Stimulated activated CD8-positive, alpha-beta memory T cell treated with anti-CD3 and anti-CD28 coated beads, Interleukin-12 subunit alpha, Interleukin-12 subunit beta, amount 100 ng/mL, for 24 hours (primary cell): ENCODE data around the gene NTHL1.
"Not testable (repeated sequence)": the region's sequence is repeated elsewhere in the genome, so short reads cannot be mapped to it uniquely, and the experiment has no call there.

Source experiments
- DNase-seq: peaks from one replicate; pipeline ENCODE4 v3.0.0-alpha.2; 2020; ENCODE audit errors: extremely low read depth

The NTHL1 gene

DNA sequence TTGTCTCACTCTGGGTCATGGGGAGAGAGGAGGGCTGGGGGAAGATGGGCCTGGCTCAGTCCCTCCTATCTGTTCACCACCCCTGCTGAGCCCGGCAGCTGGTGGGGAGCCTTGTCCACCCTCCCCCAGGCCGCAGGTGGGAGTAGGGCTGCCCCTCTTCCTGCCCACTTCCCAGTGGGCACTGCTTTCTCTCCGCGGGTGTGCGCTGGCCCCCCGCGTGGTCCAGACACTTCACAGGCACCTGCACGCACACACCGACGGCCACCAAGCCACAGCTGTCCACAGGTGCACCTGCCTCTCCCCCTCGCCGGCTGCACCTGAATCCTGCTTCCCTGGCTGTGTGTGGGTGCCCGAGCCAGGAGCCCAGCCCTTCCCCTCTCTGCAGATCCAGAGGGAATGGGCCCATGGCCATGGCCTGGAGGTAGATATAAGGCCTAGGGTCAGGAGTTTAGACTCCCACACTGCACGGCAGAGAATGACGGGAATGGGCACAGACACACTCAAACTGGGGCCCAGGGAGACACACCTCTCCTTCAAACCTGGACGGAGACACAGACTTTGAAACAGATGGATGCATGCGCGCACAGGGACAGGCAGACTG lies 18.9 kb downstream of the NTHL1 start:
- no peak for DNase-seq

DNA sequence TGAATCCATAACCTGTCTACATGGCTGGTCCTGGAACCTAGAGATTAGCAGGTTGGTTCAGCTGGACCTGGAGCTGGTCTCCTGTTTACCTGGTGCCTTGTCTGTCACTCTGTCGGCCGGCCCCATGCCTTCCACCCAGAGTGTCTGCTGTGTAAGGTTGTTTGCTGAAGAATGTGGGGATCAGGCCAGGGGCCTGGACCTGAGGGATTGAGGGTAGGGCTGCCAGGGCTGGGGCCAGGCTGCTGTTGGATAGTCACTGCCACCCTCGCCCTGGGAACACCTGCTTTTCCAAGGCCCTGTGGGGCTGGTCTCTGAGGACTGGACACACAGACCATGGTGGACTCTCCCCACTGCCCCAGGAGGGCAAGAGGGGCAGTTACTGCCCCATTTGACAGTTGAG lies 19.5 kb downstream of the NTHL1 start:
- DNase-seq, result no peak

DNA sequence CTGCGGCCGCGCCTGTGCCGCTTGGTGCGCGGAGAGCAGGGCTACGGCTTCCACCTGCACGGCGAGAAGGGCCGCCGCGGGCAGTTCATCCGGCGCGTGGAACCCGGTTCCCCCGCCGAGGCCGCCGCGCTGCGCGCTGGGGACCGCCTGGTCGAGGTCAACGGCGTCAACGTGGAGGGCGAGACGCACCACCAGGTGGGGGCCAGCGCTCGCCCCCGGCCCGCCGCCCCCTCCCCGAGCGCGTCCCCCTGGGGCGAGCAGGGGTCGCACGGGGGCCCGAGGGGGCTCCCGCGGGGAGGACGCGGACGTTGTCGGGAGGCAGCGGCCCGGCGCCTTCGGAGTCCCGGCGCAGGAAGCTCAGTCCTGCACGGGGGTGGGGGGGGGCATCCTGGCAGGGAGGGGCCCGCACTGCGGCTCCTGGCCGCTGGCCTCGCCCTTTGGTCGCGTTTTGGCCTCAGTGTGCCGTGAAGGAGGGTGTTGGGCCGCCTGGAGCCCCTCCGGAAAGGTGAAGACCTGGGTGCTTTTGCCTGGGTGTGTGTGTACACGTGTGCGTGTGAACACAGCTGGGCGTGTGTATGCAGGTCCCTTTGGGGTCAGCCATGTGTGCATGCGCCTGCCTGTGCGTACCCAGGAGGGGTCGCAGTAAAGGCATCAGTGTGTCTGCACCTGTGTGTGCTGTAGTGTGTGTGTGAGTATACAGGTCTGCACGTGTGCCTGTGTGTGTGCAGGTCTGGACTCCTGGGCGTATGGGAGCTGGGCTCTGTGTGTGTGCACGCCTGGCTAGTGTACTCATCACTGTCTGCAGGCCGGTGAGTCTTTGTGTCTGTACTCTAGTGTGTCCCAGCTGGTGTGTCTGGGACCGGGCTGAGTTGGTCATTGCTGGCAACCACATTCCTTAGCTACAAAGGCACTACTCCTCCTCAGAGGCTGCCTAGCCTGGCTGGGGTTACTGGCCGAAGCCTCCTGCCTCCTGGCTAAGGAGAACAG lies 20.3 kb downstream of the NTHL1 start:
- DNase-seq, result no peak

DNA sequence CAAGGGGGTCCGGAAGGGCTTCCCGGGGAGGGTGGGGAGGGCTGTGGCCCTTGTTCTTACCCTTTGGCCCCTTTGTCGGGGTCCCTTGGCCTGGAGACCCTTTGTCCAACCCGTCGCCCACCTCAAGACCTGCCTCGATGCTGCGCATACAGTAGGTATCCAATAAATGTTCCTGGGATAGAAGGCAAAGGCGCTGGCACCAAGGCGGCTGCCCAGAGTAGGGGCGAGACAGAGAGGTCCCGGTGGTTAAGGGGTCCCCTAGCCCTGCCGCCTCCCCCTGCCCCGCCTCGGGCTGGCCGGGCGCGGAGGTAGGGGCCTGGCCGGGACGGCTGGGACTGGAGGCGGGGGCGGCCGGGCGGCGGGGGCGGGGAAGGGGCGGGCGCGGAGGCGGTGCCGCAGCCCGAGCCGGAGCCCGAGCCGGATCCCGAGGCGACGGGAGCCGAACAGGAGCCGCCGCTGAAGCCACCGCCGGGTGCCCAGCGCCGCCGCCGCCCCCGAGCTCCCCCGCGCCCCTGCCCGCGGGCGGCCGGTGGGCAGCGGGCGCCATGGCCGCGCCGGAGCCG lies 21.1 kb downstream of the NTHL1 start, which contains the start of gene NHERF2:
Gene NHERF2 (plus strand): TSS at position 442 of the 563 bp plus-strand sequence. CDS start 104 bp downstream, at position 546.
- no peak for DNase-seq

DNA sequence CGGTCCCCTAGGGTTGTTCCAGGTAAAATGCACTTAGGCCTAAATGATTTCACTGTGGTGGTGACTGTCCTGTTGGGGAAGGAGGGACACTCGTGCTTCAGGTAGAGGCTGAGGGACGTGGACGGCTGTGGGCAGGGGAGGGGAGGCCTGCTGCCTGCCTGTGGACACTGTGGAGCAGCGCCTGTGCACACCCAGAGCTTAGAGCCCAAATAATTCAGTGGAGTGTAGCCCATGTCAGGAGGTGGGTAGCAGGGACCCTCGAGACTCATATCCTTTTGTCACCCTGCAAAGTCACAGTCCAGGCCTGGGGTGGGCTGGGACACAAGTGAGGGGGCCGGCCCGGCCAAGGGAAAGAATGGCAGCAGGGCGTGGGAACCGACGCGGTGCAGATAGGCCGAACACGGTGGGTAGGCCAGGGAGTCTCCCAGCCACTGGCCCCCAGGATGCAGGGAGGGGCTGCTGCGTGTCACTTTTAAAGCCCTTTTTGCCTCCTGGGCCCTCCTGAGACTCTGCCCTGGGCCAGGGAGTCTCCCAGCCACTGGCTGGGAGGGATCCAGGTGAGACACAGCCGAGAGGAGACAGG lies 21.7 kb downstream of the NTHL1 start:
- no peak for DNase-seq

DNA sequence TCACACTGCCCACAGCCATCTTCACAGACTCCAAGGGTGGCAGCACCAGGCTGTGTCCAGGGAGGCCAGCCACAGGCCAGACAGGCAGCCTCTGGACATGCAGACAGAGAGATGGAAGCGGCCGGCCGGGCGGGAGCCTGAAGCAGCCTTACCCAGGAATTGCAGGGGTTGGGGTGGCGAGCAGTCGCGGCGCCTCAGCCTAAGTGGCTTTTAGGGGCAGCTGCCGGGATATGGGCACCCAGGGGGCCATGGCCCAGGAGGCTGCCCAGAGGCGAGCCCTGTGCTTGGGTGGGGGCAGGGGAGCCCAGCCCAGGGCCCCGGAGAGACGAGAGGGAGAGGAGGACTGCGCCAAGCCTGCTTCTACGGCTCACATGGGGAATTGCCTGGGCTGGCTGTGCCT lies 22.4 kb downstream of the NTHL1 start:
- no peak for DNase-seq

DNA sequence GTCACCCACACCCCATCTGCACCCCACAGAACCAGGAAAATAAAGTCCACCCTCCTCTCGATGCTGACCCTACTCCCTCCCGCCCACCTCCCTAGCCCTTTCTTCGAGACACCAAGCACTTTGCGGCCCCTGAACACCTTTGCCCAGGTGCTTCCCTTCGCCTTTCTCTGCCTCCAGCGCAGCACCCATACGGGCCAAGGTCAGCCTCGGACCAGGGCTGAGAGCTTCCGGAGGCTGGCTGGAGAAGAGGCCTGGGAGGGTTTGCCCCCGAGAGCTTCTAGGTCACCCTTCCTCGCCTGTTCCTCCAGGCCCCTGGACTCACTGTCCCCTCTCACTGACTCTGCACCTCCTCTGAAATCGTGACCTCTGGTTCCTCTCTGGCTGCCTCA lies 23.6 kb downstream of the NTHL1 start:
- DNase-seq, result no peak

DNA sequence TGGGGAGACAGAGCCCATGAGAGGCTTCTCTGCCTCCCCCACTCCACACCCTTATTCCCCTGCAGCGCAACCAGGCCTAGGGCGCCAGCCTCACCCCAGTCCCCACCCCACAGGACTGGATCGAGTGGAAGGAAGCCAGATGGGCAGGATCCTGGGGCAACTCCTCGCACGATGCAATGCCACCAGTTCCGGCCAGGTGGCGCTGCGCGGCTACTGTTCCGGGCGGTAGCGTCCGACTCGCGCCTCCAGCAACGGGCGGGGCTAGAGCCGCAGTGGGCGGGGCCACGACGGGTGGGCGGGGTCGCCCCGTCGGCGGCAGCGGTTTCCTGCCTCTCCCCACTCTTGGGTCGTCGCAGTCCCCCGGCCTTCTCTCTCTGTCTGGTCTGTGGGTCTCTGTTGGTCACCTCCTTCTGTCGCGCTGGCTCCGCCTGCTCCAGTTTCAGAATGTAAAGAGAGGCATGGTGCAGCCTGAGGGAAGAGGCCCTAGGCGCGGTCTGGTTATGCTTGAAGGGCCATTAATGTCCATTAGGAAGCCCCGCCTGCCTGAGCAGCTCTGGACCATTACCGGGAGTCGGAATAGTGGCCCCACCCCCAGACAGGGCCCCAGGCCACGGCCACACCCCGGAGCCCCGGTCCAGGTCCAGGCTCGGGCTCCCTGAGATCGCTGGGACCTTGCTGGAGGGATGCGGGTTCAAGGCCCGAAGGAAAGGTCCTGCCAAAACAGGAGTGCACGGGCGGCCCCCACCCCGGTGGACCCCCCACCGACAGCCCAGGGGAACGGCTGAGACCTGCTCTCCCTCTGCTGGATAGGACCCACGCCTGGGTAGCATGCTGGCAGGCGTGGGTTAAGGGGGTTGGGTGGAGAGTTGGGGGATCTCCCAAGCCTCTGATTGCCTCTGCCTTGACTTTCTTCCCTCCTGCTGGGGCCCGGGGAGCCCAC lies 24.3 kb downstream of the NTHL1 start:
- DNase-seq, result peak; percentile 79

DNA sequence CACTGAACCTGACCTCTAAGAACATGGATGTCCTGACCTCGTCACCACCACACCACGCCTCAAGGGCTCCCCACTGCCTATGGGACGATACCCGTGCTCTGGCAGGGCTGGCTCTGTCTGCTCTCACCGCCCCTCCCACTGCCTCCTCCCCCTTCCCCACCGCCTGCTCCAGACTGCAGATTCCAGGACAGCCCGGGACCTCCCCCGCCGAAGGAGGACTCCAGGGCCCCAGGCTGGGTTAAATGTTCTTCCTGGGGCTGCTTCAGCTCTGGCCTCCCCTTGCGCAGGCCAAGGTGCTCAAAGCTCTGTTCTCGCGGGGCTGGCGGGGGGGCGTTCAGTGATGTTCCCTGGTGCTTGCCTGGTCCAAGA lies 24.9 kb downstream of the NTHL1 start:
- no peak for DNase-seq

DNA sequence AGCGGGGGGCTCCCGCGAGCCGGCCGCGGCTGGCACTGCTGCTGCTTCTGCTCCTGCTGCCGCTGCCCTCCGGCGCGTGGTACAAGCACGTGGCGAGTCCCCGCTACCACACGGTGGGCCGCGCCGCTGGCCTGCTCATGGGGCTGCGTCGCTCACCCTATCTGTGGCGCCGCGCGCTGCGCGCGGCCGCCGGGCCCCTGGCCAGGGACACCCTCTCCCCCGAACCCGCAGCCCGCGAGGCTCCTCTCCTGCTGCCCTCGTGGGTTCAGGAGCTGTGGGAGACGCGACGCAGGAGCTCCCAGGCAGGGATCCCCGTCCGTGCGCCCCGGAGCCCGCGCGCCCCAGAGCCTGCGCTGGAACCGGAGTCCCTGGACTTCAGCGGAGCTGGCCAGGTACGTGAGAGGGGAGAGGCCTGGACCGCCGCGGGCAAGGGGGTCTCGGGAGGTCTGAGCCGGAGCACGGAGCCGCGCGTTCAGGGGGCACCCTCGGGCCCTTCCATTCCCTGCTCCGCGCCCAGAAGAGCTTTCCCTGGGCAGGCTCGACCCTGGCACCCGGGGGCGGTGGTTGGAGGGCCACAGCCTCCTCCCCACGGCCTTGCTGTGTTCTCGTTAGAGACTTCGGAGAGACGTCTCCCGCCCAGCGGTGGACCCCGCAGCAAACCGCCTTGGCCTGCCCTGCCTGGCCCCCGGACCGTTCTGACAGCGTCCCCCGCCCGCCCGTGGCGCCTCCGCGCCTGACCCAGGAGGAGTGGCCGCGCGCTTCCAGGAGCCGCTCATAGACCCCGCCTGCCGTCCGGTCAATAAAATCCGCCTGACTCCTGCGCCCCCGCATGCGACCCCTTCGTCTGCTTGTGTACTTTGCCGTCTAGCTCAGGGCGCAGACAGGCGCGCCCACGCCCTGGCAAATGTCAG lies 27.5 kb downstream of the NTHL1 start:
- no peak for DNase-seq

DNA sequence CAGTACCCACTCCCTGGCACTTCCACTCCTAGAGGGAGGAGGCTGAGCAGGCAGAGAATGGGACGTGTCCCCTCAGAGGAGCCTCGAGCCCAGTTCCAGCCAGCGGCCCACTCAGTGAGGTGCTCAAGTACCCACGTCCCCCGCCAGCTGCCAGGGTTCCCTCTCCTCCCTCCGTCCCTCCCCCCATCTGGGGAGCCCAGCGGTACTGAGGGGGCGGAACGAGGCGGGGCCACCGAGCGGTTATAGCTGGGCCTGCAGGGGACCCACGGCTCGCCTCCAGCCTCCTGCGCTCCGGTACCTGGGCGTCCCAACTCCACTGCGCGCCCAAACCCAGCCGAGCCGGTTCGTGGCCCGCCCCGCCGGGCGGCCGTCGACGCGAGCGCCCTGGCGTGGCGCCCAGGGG lies 28.1 kb downstream of the NTHL1 start, which contains the start of gene NPW:
Gene NPW (plus strand): TSS at position 268 of the 403 bp plus-strand sequence.
- no peak for DNase-seq

DNA sequence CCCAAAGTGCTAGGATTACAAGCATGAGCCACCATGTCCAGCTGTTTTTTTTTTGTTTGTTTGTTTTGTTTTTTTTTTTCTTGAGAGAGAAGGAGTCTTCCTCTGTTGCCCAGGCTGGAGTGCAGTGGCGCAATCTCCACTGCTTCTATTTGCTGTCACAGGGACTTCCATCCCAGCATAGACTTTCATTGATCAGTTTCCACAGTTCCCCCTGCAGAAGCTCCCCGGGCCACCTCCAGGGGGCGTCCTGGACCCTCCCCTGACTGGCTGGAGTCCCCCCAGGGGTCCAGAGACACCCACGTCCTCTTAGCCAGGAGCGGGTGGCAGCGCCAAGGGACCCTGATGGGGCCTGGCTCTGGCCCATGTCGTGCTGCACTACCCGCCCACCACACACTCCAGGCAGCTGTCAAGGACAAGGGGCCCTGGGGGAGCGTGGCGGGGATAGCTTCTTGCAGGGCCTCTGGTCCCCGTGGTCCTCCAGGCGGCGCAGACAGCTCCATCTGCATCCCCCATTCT lies 31.2 kb downstream of the NTHL1 start:
- no peak for DNase-seq

DNA sequence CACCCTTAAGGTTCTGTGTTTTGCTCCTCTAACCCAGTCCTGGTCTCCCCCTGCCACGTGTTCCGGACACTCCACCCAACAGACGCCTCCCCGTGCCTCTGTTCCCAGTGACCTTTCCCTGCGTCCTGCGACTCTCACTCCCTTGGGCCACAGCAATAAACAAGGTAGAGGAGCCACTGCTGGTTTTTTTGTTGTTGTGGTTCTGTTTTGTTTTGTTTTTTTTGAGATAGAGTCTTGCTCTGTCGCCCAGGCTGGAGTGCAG lies 31.8 kb downstream of the NTHL1 start:
- DNase-seq, result no peak

DNA sequence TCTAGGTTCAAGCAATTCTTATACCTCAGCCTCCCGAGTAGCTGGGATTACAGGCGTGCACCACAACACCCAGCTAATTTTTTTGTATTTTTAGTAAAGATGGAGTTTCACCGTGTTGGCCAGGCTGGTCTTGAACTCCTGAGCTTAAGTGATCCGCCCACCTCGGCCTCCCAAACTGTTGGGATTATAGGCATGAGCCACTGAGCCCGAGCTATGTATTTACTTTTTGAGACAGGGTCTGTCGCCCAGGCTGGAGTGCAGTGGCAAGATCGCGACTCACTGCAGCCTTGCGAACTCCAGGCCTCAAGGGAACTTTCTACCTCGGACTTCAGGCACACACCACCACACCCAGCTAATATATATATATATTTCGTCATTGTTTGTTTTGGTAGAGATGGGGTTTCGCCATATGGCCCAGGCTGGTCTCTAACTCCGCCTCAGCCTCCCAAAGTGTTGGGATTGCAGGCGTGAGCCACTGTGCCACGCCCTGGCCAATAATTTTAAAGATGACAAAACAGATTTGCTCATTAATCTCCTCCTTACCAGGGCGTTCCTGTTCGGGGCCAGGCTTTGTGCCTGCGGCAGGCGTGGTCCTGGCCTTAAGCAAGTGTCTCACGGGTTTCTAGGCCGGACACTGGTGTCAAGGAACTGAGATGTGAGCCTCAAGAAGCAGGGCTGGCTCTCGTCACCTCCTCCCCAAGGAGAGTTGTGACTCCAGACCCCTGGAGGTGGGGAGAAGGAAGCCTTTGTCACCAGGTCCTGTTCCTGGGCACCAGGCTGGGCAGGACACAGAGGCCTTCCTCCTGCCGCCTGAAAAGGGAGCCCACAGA lies 32.3 kb downstream of the NTHL1 start:
- DNase-seq, result no peak

DNA sequence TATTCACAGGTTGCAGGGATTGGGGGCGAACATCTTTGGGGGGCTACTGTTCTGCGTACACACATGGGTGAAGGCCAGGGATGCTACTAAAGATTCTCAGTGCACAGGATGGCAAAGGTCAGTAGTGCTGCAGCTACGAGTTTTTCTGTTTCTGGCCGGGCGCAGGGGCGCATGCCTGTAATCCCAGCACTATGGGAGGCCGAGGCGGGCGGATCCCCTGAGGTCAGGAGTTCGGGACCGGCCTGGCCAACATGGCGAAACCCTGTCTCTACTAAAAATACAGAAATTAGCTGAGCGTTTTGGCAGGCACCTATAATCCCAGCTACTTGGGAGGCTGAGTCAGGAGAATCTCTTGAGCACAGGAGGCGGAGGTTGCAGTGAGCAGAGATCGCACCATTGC lies 34.1 kb downstream of the NTHL1 start:
- no peak for DNase-seq

DNA sequence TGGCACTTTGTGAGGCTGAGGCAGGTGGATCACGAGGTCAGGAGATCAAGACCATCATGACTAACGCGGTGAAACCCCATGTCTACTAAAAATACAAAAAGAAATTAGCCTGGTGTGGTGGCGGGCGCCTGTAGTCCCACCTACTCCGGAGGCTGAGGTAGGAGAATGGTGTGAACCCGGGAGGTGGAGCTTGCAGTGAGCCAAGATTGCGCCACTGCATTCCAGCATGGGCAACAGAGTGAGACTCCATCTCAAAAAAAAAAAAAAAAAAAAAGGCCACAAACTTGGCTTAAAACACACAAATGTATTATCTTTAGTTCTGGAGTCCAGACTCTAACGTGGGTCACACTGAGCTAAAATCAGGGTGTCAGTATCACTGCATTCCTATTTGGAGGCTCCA lies 35.9 kb downstream of the NTHL1 start:
- not testable (repeated sequence) for DNase-seq

DNA sequence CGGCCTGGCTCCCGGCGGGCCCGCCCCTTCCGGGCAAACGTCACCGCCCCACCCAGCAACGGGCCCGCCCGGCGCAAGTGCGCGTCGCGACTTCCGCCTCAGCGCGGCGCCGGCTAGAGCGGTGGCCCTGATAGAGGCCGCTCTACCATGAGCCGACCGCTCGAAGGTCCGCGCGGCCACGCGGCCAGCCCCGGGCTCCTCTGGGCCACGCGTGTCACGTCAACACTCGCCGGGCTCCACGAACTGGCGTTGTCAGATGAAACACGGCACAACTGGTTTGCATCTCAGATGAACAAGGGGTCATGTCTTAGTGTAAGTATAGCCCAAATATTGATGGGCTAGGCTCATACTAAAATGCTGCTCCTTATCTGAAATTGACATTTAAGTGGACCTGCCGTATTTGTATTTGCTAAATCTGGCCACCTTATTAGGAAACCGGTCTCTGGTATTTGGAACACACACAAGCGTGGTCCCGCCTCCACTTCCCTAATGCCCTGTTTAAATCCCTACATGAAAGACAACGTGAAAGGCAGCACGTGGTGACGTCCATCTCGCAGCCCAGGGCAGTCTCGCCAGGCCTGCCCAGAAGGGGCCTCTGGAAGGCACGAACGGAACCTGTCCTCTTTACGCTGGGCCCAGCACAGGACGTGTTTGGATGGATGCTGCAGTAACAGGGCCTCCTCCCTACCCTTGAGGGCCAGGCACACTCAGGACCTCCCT lies 37.7 kb downstream of the NTHL1 start, which contains the start of gene ZNF598:
Gene ZNF598 (minus strand): TSS at position 31 of the 720 bp plus-strand sequence.
- DNase-seq, result peak; percentile 60

DNA sequence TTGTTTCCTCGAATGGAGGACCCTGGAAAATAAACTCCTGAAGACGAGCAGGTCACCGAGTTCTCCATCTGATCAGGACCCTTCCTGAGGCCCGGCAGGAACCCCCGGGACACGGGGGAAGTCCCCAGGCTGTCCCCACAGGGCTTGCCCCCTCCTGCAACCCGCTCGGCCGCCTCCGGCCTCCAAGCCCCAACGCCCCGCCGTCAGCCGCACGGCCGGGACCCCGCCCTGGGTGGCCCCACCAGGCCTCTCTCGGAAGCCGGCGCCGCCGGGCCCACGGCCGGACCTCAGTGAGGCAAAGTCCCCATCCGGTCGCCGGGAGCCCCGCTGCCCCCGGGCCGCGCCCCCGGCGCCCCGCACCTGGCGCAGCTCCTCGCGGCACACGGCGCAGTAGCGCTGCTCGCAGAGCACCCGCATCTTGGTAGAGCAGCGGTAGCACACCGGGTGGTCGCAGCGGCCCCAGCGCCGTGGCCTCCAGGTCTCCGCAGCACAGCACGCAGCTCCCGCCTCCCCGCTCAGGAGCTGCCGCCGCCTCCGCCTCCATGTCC lies 38.4 kb downstream of the NTHL1 start:
- no peak for DNase-seq
